Spinal cord (tissue), 10 donors: Measurements from ENCODE around the gene LRRC26. TPM values are rescaled to one million over a fixed set of nuclear protein-coding genes. Genes with fewer than 3 reads are reported as not detected.

Experiments used
- DNase-seq, 6 donors: peaks; one replicate each; pipeline versions ENCODE4 v3.0.0 to v3.0.0-alpha.2; 2013 to 2015; ENCODE audit warnings: low spot score in 6 of 6, low read depth in 4 of 6
- H3K27ac ChIP-seq: one replicate; pipeline ENCODE4 v1.5.1; 2013; ENCODE audit warnings: low read depth, low read length, control low read depth
- H3K27me3 ChIP-seq: one replicate; pipeline ENCODE4 v1.6.1; 2013; ENCODE audit warnings: low read length; ENCODE audit not compliant: control insufficient read depth, insufficient read depth
- H3K36me3 ChIP-seq: one replicate; pipeline ENCODE4 v1.6.1; 2013; ENCODE audit warnings: low read length; ENCODE audit not compliant: control insufficient read depth, insufficient read depth
- H3K4me1 ChIP-seq: one replicate; pipeline ENCODE4 v1.6.1; 2013; ENCODE audit warnings: low read length; ENCODE audit not compliant: control insufficient read depth, insufficient read depth
- H3K4me3 ChIP-seq: one replicate; pipeline ENCODE4 v1.5.1; 2013; ENCODE audit warnings: low read depth, low read length, control low read depth
- H3K9me3 ChIP-seq: one replicate; pipeline ENCODE4 v1.6.1; 2013; ENCODE audit warnings: low read length; ENCODE audit not compliant: control insufficient read depth, insufficient read depth
- WGBS: methylation state at CpG from one replicate; pipeline ENCODE4 v1.1.5; 2013; ENCODE audit warnings: missing lambda C conversion rate; ENCODE audit not compliant: insufficient coverage; 5-methylcytosine and 5-hydroxymethylcytosine counted together
- polyA plus RNA-seq, 2 donors: library from polyadenylated mRNA; unstranded; fragments of 120-200 nt; gene quantifications; one replicate each; pipeline ENCODE4 v1.2.1, GENCODE V29; 2013; ENCODE audit not compliant: insufficient read length in 2 of 2
- total RNA-seq, 2 donors: library from RNA; depleted of rRNA in 1 of 2; stranded (reverse); fragments of 120-200 nt in 1 of 2; fragments of >200 nt in 1 of 2; gene quantifications; one replicate each; pipeline versions ENCODE4 v1.2.3 to v1.2.4, GENCODE V29; 2013 to 2014
- donor health status: healthy.

LRRC26 gene
- total and polyA plus RNA-seq, 4 donors, result 0.30 to 1.9 (median 0.87) TPM

GRCh38 chr9:137178201-137178938 lies 8.5 kb upstream of the LRRC26 start:
- H3K36me3 ChIP-seq, result peaks cover 89% of the 10 kb centered on the region
- H3K4me3 ChIP-seq, result no peak overlapping the region
- DNase-seq, result no peak
- H3K27me3 ChIP-seq, result no peaks in the 10 kb centered on the region
- WGBS, result 93% methylated on average over 23 of the region's 23 CpGs
- H3K9me3 ChIP-seq, result no peaks in the 10 kb centered on the region
- H3K27ac ChIP-seq, result no peak overlapping the region
- peaks cover 4% of the 10 kb centered on the region for H3K4me1 ChIP-seq

GRCh38 chr9:137176302-137177182 lies 6.7 kb upstream of the LRRC26 start:
- no peaks in the 10 kb centered on the region for H3K9me3 ChIP-seq
- no peak for DNase-seq
- H3K4me1 ChIP-seq, result peaks cover 4% of the 10 kb centered on the region
- no peak overlapping the region for H3K27ac ChIP-seq
- 55% methylated on average over 17 of the region's 17 CpGs for WGBS
- H3K27me3 ChIP-seq, result no peaks in the 10 kb centered on the region
- peaks cover 75% of the 10 kb centered on the region for H3K36me3 ChIP-seq
- no peak overlapping the region for H3K4me3 ChIP-seq

GRCh38 chr9:137175345-137175961 lies 5.6 kb upstream of the LRRC26 start:
- DNase-seq, result no peak
- H3K27ac ChIP-seq, result no peak overlapping the region
- peaks cover 7% of the 10 kb centered on the region for H3K4me1 ChIP-seq
- H3K9me3 ChIP-seq, result no peaks in the 10 kb centered on the region
- 39% methylated on average over 30 of the region's 33 CpGs for WGBS
- peaks cover 64% of the 10 kb centered on the region for H3K36me3 ChIP-seq
- H3K27me3 ChIP-seq, result peaks cover 3% of the 10 kb centered on the region
- H3K4me3 ChIP-seq, result no peak overlapping the region

- DNase-seq, result no peak
- H3K4me1 ChIP-seq, result peaks cover 13% of the 10 kb centered on the region
- 31% methylated on average over 33 of the region's 34 CpGs for WGBS
- H3K27ac ChIP-seq, result no peak overlapping the region
- H3K9me3 ChIP-seq, result no peaks in the 10 kb centered on the region
- H3K36me3 ChIP-seq, result peaks cover 57% of the 10 kb centered on the region
- H3K27me3 ChIP-seq, result peaks cover 8% of the 10 kb centered on the region
- H3K4me3 ChIP-seq, result no peak overlapping the region
Measured at GRCh38 chr9:137174722-137175293, 5.0 kb upstream of the LRRC26 start.

- H3K27ac ChIP-seq, result no peak overlapping the region
Measured at GRCh38 chr9:137173796-137174664, 4.2 kb upstream of the LRRC26 start.

GRCh38 chr9:137172901-137173795 lies 3.3 kb upstream of the LRRC26 start:
- Histone ChIP-seq H3K9me3 (no peaks in the 10 kb centered on the region), H3K27me3 (peaks cover 12% of the 10 kb centered on the region), H3K36me3 (peaks cover 41% of the 10 kb centered on the region), H3K4me3 (no peak overlapping the region), H3K4me1 (peaks cover 15% of the 10 kb centered on the region), H3K27ac (no peak overlapping the region)
- no peak for DNase-seq
- 83% methylated on average over 20 of the region's 21 CpGs for WGBS

More at GRCh38 chr9:137173796-137174664, 4.2 kb upstream of the LRRC26 start:
- no peak overlapping the region for H3K4me3 ChIP-seq
- peaks cover 50% of the 10 kb centered on the region for H3K36me3 ChIP-seq
- no peaks in the 10 kb centered on the region for H3K9me3 ChIP-seq
- DNase-seq, result no peak
- peaks cover 8% of the 10 kb centered on the region for H3K27me3 ChIP-seq
- peaks cover 13% of the 10 kb centered on the region for H3K4me1 ChIP-seq
- WGBS, result 80% methylated on average over 45 of the region's 45 CpGs

- H3K9me3 ChIP-seq, result no peaks in the 10 kb centered on the region
- peaks cover 28% of the 10 kb centered on the region for H3K36me3 ChIP-seq
- peaks cover 27% of the 10 kb centered on the region for H3K4me1 ChIP-seq
- no peak overlapping the region for H3K27ac ChIP-seq
- H3K27me3 ChIP-seq, result peaks cover 22% of the 10 kb centered on the region
- 84% methylated on average over 22 of the region's 22 CpGs for WGBS
- no peak for DNase-seq
- no peak overlapping the region for H3K4me3 ChIP-seq
Measured at GRCh38 chr9:137171149-137171900, 1.5 kb upstream of the LRRC26 start.
